ENCODE data around the gene DIS3L2. TPM values are rescaled to one million over a fixed set of nuclear protein-coding genes. Genes with fewer than 3 reads are reported as not detected.

Gene DIS3L2
- total RNA-seq, 4 donors from 2014 or later, result 18.7 to 30.9 (median 26.1) TPM

- no peak for TF ChIP-seq CTCF (IDR thresholded peaks at IDR 0.05; ENCODE audit: low read depth)
These were observed 411.0 kb downstream of the DIS3L2 start for GRCh38 chr2:232372231-232373208.

- no peak for TF ChIP-seq CTCF (IDR thresholded peaks at IDR 0.05; ENCODE audit: low read depth)
These were observed 412.8 kb downstream of the DIS3L2 start for GRCh38 chr2:232374356-232374755.

- TF ChIP-seq CTCF (IDR thresholded peaks at IDR 0.05; ENCODE audit: low read depth), result no peak
These were observed 413.7 kb downstream of the DIS3L2 start for GRCh38 chr2:232375164-232375563.

DNA sequence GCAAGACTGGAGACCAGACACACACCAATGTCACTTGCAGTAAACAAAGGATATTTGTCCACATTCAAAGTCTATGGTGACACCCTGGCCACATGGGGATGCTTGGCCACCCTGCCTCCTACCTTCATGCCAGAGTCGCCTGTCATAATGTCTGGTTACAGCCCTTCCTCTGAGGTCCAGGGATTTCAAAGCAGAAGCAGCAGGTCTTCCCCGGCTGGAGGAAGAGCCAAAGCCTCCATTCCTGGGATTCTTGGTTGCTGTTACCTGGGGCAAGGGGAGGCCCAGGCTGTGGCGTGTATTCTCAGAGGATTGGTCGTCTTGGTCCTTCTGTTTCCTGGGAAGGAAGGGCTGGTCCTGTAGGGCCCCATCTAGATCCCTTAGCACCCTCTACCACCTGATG is 414.7 kb downstream of the DIS3L2 start:
- no peak for TF ChIP-seq CTCF (IDR thresholded peaks at IDR 0.05; ENCODE audit: low read depth)

DNA sequence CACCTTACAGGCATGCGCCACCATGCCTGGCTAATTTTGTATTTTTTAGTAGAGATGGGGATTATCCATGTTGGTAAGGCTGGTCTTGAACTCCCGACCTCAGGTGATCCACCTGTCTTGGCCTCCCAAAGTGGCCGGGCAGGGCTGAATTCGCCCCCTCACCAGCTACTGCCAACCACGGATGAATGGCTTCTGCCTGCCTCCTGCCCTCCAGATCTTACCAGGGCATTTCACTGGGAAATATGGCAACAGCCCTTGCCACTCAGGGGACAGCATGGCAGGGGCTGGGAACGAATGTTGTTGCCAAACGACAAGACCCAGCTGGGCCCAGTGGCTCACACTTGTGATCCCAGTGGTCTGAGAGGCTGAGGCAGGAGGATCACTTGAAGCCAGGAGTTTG is 415.2 kb downstream of the DIS3L2 start:
- no peak for TF ChIP-seq CTCF (IDR thresholded peaks at IDR 0.05; ENCODE audit: low read depth)

DNA sequence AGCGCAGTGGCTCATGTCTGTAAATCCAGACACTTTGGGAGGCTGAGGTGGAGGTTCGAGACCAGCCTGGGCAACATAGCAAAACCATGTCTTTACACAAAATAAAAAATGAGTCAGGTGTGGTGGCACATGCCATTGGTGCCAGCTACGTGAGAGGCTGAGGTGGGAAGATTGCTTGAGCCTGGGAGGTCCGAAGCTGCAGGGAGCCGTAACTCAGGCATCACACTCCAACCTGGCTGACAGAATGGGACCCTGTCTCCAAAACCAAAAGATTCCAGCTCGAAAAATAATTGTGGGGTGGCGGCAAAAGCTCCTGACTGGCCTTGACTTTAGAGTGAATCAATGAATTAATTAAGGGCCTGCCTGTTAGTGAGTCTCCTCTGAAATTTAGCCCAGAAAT is 415.8 kb downstream of the DIS3L2 start:
- TF ChIP-seq CTCF (IDR thresholded peaks at IDR 0.05; ENCODE audit: low read depth), result no peak

- TF ChIP-seq CTCF (IDR thresholded peaks at IDR 0.05; ENCODE audit: low read depth), result no peak
These were observed 416.6 kb downstream of the DIS3L2 start for GRCh38 chr2:232377841-232378734.

All from subcutaneous adipose tissue (tissue), 4 donors.